ENCODE measurements around the gene CLEC1B.

DNA sequence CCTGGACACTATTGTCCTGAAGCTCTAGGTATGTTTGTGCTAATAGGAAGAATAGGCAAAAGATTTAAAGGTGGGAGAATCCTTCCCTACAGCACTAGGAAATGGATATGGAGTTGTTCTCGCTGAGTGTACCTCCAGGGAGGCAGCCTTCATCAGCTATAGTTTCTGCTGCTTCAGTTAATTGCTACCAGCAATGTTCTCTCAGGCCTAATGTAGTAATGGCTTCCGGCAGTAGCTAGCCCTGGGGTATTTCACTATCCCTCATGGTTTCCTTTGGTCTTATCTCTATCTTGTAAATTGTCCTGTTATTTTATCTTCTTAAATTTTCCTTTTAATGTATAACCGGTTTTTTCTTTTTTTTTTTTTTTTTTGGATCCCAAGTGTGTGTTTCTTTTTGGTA lies 37.0 kb downstream of the CLEC1B start:
- TF ChIP-seq POLR2AphosphoS5 (IDR thresholded peaks at IDR 0.05) (no peak), CTCF (IDR thresholded peaks at IDR 0.05) (no peak), POLR2A (IDR thresholded peaks at IDR 0.05) (no peak), EP300 (IDR thresholded peaks at IDR 0.05) (no peak)
